Fibroblast of skin of right biceps (primary cell): Measurements from ENCODE around the gene LMO7.

Experiments
- DNase-seq: peaks from one replicate; pipeline ENCODE4 v3.0.0-alpha.2; 2013

Gene LMO7

DNA sequence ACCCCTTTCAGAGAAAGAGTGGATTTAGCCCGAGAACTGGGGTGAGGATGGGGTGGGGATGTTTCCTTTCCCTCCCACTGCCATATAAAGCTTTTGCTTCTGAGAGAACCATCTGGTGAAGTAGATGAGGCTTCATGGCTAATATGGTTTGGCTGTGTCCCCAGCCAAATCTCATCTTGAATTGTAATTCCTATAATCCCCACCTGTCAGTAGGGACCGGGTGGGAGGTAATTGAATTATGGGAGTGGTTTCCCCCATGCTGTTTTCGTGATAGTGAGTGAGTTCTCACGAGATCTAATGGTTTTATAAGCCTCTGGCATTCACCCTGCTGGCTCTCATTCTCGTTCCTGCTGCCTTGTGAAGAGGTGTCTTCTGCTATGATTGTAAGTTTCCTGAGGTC, 270.9 kb downstream of the LMO7 start:
- no peak for DNase-seq

DNA sequence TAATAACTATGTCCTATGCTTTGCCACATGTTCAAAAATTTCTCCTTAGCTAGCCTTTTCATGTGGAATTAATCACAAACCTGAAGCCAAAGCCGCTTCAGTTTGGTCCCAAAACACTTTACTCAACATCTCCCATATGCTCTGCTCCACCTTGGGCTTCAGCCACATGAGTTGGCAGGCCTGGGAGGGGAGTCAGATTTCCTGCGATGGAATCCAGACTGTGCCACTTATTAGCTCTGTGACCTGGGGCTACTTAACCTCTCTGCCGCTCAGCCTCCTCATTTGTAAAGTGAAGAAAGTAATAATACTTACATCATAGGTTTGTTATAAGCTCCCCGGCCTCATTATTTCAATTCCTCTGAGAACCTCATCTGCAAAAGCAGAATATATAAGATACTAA, 272.0 kb downstream of the LMO7 start:
- no peak for DNase-seq
